H4 (cell line): ENCODE results near the gene SUSD4. TPM values are rescaled to one million over a fixed set of nuclear protein-coding genes. Genes with fewer than 3 reads are reported as not detected.
A peak's percentile ranks its signal among the peaks of the same experiment; 100 is the strongest.

Experiments
- DNase-seq: peaks from one replicate; pipeline ENCODE4 v3.0.0-alpha.2; 2015; ENCODE audit warnings: low spot score
- total RNA-seq: library from RNA; depleted of rRNA; stranded (reverse); fragments of >200 nt; shearing (Covaris generic); gene quantifications from 2 replicates; pipeline ENCODE4 v1.2.3, GENCODE V29; 2014

Gene SUSD4
- total RNA-seq, 1 experiment from 2014 or later = 0.14 TPM

DNA sequence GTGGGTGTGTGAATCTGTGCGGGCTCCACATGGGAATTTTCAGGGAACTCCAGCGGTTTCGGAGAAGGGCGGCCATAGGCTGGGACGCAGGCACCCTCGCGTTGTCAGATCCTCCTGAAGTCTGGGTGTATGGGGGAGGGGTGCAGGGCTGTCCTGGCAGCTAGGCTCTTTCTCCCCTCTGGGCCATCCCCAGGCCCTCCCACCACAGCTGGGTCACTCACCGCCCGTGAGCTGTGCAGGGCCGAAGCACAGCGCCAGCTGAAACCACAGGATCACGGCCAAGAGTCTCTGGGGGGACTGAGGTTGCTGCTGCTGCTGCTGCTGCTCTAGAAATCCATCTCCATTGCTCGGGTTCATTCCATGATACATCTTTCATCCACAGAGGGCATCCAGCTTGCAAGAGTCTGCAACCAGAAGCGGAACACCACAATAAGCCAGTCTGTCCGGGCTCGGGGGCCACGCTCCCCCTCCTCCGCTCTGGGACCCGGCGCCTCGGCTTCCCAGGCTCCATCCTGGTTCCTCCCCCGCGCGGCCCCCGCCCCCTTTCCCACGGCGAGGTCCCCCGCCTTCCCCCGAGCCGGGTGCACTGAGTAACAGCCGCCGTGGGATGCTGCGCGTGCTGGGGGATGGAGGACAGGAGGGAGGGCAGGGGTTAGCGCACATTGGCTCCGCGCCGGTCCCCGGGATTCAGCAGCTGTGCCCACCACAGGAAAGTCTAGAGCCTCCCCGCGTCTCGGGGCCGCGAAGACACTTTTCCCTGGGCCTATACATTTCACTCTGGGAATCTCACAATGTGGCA is 720 bp downstream of the SUSD4 start:
- no peak for DNase-seq

- no peak for DNase-seq
Observed at GRCh38 chr1:223358826-223359225, 5.2 kb downstream of the SUSD4 start.

- no peak for DNase-seq
Observed at GRCh38 chr1:223355699-223356098, 8.3 kb downstream of the SUSD4 start.

- no peak for DNase-seq
Observed at GRCh38 chr1:223353939-223354338, 10.0 kb downstream of the SUSD4 start.

DNA sequence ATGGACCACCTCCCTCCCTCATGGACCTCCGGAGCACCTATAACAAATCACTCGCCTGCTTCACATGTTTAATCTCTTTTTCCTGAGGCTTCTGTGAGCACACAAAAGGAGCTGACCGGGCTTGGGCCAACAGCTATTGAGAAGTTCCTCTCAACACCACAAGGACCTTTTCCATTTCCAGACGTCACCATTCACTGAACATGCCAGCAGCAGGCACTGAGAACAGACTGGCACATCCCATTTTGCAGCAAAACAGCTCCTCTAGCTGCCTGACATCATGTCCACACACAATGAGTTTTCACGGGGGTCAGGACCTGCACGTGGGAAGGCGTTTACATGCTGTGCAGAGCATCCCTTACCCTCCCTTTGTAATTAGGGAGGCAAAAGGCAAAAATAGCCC is 11.0 kb downstream of the SUSD4 start:
- no peak for DNase-seq

GRCh38 chr1:223350361-223350908 is 13.5 kb downstream of the SUSD4 start:
- DNase-seq = peak; percentile 77

DNA sequence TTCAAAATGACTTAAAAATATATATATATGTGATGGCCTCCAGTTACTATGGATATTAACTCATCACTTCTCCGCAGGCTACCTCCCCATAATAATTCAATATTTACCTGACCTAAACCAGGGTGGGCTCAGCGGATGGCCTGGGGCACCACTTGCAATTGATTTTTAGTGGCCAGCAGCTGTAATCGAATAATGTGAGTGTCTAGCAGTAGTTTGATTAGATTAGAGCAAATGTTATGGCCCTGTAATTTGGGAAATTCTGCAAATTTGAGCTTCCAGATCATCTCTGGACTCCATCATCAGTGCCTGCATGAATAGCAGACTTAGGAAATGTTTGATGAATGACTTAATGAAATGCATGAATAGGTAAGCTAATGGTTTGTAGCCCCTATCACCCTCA is 14.7 kb downstream of the SUSD4 start:
- no peak for DNase-seq

DNA sequence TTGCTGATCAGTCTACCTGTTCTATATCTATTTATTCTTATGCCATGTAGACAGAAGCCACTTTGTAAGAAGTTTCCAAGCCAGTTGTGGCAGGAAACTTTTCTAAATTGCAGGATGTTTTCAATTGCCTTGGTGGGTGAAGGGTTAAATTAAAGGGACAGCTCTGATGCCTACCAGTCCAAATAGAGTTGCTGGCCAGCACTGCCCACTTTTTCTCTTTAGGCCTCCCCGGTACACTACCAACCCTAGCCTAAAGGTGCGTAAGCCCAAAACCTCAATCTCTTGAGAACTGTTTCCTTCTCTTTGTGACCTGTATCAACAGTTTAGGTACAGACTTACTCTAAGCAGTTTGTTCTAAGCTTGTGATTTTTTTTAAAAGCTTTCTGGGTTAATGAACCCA is 15.5 kb downstream of the SUSD4 start:
- no peak for DNase-seq

DNA sequence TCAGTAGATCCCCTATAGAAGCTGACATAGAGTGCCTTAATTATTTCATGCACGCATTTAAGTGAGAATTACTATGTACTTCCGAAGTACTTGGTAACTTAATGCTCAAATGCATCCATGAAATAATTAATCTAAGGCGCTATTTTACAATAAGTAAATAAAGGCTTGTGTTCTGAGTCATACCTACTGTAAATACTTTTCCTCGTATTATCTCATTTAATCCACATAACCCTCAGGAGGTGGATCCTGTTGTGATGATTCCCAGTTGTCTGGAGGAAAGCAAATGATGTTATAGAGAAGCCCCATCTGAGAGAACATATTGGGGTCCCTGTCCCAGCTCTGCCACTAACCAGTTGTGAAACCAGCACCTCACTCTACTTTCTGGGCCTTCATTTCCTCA is 16.4 kb downstream of the SUSD4 start:
- no peak for DNase-seq

GRCh38 chr1:223346311-223346710 is 17.7 kb downstream of the SUSD4 start:
- no peak for DNase-seq

GRCh38 chr1:223345720-223346119 is 18.3 kb downstream of the SUSD4 start:
- no peak for DNase-seq

DNA sequence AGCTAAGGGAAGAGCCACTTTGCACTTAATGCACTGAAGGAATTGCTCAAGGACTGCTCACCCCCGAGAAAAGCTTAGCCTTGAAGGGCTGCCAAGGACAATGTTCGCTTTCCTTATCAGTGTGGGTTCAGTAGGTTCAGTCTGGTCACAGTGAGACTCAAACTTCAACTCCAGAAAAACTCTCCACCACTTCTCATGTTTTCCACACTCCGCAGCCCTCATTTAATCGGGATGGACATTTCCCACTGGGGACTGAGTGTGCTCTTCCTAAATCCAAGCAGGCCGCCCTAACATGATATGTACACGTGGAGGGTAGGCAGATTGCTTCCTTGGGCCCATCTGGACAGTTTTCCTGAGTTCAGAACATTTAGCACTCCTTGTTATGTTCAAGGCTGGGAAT is 19.5 kb downstream of the SUSD4 start:
- no peak for DNase-seq

GRCh38 chr1:223343692-223344091 is 20.3 kb downstream of the SUSD4 start:
- no peak for DNase-seq

GRCh38 chr1:223341121-223341520 is 22.9 kb downstream of the SUSD4 start:
- peak; percentile 74 for DNase-seq

DNA sequence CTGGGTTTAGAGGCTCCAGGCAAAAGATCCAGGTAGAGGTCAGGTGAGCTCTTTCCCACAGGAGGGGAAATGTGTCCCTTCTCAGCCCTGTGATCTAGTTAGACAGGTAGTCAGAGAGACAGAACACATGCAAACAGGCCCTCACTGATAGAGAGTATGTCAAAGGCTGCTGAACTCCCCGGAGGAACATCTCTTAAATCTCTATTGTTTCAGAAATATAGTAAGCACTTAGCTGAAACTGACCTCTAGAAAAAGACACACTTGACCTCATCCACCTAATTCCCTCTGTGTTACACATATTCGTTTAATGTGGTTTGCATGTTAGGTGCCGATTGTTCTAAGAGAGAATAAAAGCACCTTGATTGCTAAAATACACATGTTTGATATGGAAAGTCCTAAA is 23.3 kb downstream of the SUSD4 start:
- no peak for DNase-seq

GRCh38 chr1:223339861-223340260 is 24.1 kb downstream of the SUSD4 start:
- DNase-seq = no peak

- DNase-seq = peak; percentile 45
Observed at GRCh38 chr1:223338811-223339746, 24.9 kb downstream of the SUSD4 start.

GRCh38 chr1:223337174-223337869 is 26.7 kb downstream of the SUSD4 start:
- DNase-seq = no peak

GRCh38 chr1:223334156-223334555 is 29.8 kb downstream of the SUSD4 start:
- DNase-seq = no peak

GRCh38 chr1:223332997-223333396 is 31.0 kb downstream of the SUSD4 start:
- DNase-seq = no peak

DNA sequence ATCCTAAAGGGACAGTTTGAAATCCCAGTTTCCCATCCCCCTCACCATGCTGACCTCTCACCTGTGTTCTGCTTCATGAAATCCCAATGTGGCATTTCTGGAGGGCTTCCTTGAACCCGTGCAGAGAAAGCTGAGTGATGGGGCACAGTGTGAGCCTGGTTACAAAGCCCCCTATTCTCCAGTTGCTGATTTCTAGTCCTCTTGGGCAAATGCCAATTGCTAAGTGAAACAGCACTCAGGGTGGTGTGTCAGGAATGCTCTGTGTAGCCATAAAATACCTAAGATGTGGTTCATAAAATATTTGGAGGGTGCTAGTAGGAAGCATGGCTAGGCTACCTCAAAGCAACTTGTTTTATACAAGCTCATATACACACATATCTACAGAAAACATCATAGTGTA is 32.0 kb downstream of the SUSD4 start:
- DNase-seq = peak; percentile 51

- no peak for DNase-seq
Observed at GRCh38 chr1:223331301-223331700, 32.7 kb downstream of the SUSD4 start.
